ENCODE results near the gene RPS21. TPM values are rescaled to one million over a fixed set of nuclear protein-coding genes. Genes with fewer than 3 reads are reported as not detected.

The RPS21 gene
- total RNA-seq, 1 donor from 2014 or later, result 830 TPM

DNA sequence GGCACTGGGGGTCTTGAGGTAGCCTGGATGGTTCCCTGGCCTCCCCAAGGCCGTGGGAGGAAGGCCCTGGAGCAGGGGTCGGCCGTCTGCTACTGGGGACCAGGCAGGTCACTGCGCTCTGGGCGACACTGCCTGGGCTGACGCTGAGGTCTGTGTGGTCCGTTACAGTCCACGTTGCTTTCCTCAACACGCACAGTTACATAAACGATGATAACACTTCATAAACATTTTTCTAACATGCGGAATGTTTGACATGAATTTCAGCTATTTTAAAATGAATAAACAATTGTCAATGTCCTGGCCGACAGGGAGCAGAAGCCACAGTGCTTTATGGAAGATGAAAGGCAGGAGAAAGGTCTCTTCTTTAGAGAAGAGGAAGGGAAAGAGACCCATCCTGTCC is 50.6 kb downstream of the RPS21 start:
- no peaks in the 10 kb centered on the region for H3K36me3 Mint-ChIP-seq (ENCODE audit: low read depth)
- H3K27ac Mint-ChIP-seq (ENCODE audit: unreplicated experiment), result no peak overlapping the region
- no peaks in the 10 kb centered on the region for H3K4me1 Mint-ChIP-seq (ENCODE audit: low read depth)
- no peaks in the 10 kb centered on the region for H3K9me3 Mint-ChIP-seq (ENCODE audit: low read depth)
- DNase-seq (ENCODE audit: low spot score), result no peak
- peaks cover 38% of the 10 kb centered on the region for H3K27me3 Mint-ChIP-seq (ENCODE audit: low read depth)
- TF ChIP-seq, protein P1, sequence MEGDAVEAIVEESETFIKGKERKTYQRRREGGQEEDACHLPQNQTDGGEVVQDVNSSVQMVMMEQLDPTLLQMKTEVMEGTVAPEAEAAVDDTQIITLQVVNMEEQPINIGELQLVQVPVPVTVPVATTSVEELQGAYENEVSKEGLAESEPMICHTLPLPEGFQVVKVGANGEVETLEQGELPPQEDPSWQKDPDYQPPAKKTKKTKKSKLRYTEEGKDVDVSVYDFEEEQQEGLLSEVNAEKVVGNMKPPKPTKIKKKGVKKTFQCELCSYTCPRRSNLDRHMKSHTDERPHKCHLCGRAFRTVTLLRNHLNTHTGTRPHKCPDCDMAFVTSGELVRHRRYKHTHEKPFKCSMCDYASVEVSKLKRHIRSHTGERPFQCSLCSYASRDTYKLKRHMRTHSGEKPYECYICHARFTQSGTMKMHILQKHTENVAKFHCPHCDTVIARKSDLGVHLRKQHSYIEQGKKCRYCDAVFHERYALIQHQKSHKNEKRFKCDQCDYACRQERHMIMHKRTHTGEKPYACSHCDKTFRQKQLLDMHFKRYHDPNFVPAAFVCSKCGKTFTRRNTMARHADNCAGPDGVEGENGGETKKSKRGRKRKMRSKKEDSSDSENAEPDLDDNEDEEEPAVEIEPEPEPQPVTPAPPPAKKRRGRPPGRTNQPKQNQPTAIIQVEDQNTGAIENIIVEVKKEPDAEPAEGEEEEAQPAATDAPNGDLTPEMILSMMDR (IDR thresholded peaks at IDR 0.05), result no peak
- H3K4me3 Mint-ChIP-seq (ENCODE audit: unreplicated experiment), result no peak overlapping the region

DNA sequence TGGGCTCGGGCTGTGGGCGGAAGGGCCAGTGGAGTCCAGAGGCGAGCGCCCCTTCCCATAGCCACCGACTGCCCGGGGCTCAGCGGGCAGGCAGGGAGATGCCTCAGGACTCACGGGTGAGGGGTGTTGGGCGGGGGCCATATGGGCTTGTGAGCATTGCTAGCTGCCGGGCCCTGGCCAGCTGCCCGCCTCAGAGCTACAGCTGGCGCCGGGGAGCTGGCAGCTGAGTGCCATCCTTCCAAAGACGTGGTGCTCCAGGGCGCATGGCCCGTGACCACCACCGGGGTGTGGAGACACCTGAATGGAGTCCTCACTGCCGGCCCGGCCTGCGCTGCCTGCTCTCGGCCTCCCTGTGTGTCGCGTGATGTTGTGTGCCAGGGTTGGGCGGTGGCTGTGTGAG is 51.0 kb downstream of the RPS21 start:
- H3K9me3 Mint-ChIP-seq (ENCODE audit: low read depth), result no peaks in the 10 kb centered on the region
- no peak for DNase-seq (ENCODE audit: low spot score)
- H3K4me3 Mint-ChIP-seq (ENCODE audit: unreplicated experiment), result no peak overlapping the region
- no peak overlapping the region for H3K27ac Mint-ChIP-seq (ENCODE audit: unreplicated experiment)
- TF ChIP-seq, protein P1 (IDR thresholded peaks at IDR 0.05), result no peak
- H3K36me3 Mint-ChIP-seq (ENCODE audit: low read depth), result no peaks in the 10 kb centered on the region
- no peaks in the 10 kb centered on the region for H3K4me1 Mint-ChIP-seq (ENCODE audit: low read depth)
- H3K27me3 Mint-ChIP-seq (ENCODE audit: low read depth), result peaks cover 40% of the 10 kb centered on the region

Other genes with a start within 250 kb of the RPS21 start
- 218 to 238 TPM (median 226 TPM) in 3 replicates for gene PSMA7, start 243.7 kb upstream of the RPS21 start, total RNA-seq
- gene SS18L1, start 243.3 kb upstream of the RPS21 start, total RNA-seq, result 13.3 to 14.8 TPM (median 13.4 TPM) in 3 replicates
- 22.3 to 28.3 TPM (median 22.6 TPM) in 3 replicates for gene MTG2, start 204.1 kb upstream of the RPS21 start, total RNA-seq
- gene HRH3, start 166.8 kb upstream of the RPS21 start, total RNA-seq, result not detected in 3 replicates
- 44.4 to 49.0 TPM (median 48.3 TPM) in 3 replicates for gene OSBPL2, start 148.6 kb upstream of the RPS21 start, total RNA-seq
- gene ADRM1, start 84.1 kb upstream of the RPS21 start, total RNA-seq, result 83.0 to 94.7 TPM (median 87.2 TPM) in 3 replicates
- gene LAMA5, start 19.8 kb upstream of the RPS21 start, total RNA-seq, result 156 to 368 TPM (median 355 TPM) in 3 replicates
- 6.4 to 7.8 TPM (median 6.5 TPM) in 3 replicates for gene CABLES2, start 20.2 kb downstream of the RPS21 start, total RNA-seq
- gene RBBP8NL, start 40.4 kb downstream of the RPS21 start, total RNA-seq, result not detected in 3 replicates
- not detected in 3 replicates for gene GATA5, start 88.9 kb downstream of the RPS21 start, total RNA-seq